Stomach (tissue), 4 donors: ENCODE results near the gene DUS3L.

Experiments
- CTCF ChIP-seq, 7 experiments: fragments of 450-650 bp in 4 of 7; fragments of 200-600 bp in 3 of 7; sonication (generic) in 3 of 7; IDR thresholded peaks; one replicate each; pipeline ENCODE4 v1.5.1; 2016 to 2019; ENCODE audit warnings: antibody characterized with exemption in 7 of 7, control low read depth in 2 of 7, mild to moderate bottlenecking in 1 of 7
- EP300 ChIP-seq: sonication (generic); formaldehyde crosslinking; IDR thresholded peaks from one replicate; pipeline ENCODE4 v1.6.1; 2017; ENCODE audit warnings: antibody characterized with exemption
- POLR2A ChIP-seq, 4 donors: fragments of 450-650 bp; IDR thresholded peaks; one replicate each; pipeline ENCODE4 v1.6.1; 2016; ENCODE audit warnings: antibody characterized with exemption in 4 of 4, control low read depth in 2 of 4, mild to moderate bottlenecking in 1 of 4, moderate library complexity in 1 of 4

- TF ChIP-seq POLR2A (IDR thresholded peaks at IDR 0.05) (no peak), CTCF (IDR thresholded peaks at IDR 0.05) (no peak), EP300 (no peak)
These were observed 36.5 kb upstream of the DUS3L start for GRCh38 chr19:5827342-5827890.
